Measurements from ENCODE around the gene ZFAND3.
A peak's percentile ranks its signal among the peaks of the same experiment; 100 is the strongest.
"Not testable (repeated sequence)": the region's sequence is repeated elsewhere in the genome, so short reads cannot be mapped to it uniquely, and the experiment has no call there.

ZFAND3 gene

DNA sequence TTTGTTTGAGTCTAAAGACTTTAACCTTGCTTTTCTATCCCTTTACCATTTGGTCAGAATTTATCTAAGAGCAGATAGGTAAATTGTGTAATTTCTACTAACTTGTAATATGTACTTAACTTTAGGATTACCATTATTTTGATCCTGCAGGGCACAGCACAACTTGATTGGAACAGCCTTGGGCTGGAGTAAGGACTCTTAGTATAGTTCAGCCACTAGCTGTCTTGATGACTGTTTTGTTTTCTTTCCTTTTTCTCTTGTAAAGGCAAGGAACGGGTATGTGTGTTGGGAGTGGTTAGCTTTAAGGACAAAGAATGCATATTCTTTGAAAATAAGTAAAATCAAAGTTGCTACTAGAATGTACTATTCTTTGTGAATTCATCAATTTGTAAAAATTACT, 203.2 kb downstream of the ZFAND3 start:
- DNase-seq (ENCODE audit: extremely low spot score, insufficient read length, low read depth): no peak
- no peak for FAIRE-seq

- no peak for DNase-seq (ENCODE audit: extremely low spot score, insufficient read length, low read depth)
- no peak for FAIRE-seq
These were observed 205.4 kb downstream of the ZFAND3 start for GRCh38 chr6:38024908-38025307.

GRCh38 chr6:38025451-38025850, 205.9 kb downstream of the ZFAND3 start:
- FAIRE-seq (no peak), DNase-seq (ENCODE audit: extremely low spot score, insufficient read length, low read depth) (no peak)

DNA sequence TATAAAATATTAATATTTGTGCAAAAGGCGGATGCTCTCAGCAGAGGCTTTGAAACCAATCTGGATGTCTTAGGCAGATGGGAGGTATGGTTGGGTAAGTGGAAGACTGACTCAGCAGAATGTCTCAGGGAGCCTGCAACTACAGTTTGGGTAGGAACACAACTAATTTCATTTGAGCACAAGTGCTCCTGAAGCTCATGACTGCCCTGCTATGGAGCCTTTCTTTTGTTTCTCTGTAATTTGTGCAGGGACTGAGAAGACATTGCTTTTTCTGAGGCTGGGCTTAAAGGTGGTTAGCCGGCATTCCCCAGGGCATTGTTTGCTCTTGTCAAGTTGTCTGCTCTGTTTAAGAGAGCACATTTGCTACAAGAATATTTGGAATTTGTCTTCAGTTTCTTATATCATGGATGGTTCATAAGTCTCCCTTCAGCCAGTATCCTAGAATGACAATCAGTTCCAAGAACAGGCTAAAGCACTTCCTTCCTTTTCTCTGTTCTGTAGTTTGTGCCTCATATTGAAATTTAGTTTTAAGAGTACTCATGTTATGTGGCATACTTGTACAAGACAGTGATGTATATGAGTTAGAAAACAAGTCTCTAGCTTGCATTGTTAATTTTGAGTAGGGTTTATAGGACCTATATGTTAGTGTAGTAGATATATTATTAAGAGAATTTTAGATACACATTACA, 208.3 kb downstream of the ZFAND3 start:
- FAIRE-seq (peak; percentile 38), DNase-seq (ENCODE audit: extremely low spot score, insufficient read length, low read depth) (no peak)

GRCh38 chr6:38030380-38030779, 210.9 kb downstream of the ZFAND3 start:
- DNase-seq (ENCODE audit: extremely low spot score, insufficient read length, low read depth) (no peak), FAIRE-seq (no peak)

DNA sequence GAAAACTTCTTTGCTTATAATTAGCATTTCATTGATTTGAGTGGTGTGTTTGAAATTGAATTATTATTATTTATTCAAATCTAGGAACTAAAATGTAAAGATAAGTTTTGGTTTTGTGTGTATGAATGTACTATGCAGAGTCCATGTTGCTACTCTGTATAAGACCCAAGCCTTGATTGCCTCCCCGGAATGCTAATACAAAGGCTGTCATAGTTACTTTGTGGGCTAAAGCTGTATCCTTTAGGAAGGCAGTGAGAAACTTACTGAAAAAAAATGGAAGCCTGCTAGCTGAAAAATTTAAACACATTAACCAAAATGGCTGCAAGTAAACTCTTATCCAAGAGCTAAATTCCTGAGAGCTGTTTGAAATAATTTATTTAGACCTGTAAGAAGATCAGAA, 213.3 kb downstream of the ZFAND3 start:
- FAIRE-seq: no peak
- DNase-seq (ENCODE audit: extremely low spot score, insufficient read length, low read depth): no peak

DNA sequence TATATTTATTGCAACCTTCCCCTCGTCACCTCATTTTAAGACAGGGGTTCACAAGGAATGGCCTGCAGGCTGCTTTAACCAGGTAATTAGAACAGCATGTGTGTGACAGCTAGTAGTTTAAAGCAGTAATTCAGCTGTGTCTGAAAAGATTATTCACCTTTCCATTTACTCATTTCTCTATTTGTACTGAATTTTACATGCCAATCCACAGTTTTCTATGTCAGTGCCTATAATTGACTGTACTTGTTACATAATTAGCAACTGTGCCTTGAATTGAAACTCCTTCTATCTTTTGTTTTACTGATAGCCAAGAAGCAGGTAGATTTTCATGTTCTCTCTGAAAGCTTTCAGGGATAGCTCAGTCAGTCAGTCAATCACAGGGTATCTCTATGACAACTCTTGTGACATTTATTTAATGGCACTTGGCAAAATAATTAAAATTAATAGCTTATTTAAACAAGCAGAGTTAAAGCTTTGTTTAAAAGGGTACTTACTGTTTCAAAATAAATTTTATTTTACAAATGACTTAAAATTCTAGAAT, 214.0 kb downstream of the ZFAND3 start:
- FAIRE-seq: no peak

GRCh38 chr6:38034274-38034914, 214.9 kb downstream of the ZFAND3 start:
- no peak for DNase-seq (ENCODE audit: extremely low spot score, insufficient read length, low read depth)
- FAIRE-seq: peak; percentile 59

More for the DNA sequence above, 214.0 kb downstream of the ZFAND3 start:
- no peak for DNase-seq (ENCODE audit: extremely low spot score, insufficient read length, low read depth)

- DNase-seq (ENCODE audit: extremely low spot score, insufficient read length, low read depth): no peak
- no peak for FAIRE-seq
These were observed 216.0 kb downstream of the ZFAND3 start for GRCh38 chr6:38035478-38035877.

- no peak for DNase-seq (ENCODE audit: extremely low spot score, insufficient read length, low read depth)
- FAIRE-seq: no peak
These were observed 220.0 kb downstream of the ZFAND3 start for GRCh38 chr6:38039502-38039901.

- no peak for DNase-seq (ENCODE audit: extremely low spot score, insufficient read length, low read depth)
- FAIRE-seq: no peak
These were observed 220.7 kb downstream of the ZFAND3 start for GRCh38 chr6:38040254-38040653.

DNA sequence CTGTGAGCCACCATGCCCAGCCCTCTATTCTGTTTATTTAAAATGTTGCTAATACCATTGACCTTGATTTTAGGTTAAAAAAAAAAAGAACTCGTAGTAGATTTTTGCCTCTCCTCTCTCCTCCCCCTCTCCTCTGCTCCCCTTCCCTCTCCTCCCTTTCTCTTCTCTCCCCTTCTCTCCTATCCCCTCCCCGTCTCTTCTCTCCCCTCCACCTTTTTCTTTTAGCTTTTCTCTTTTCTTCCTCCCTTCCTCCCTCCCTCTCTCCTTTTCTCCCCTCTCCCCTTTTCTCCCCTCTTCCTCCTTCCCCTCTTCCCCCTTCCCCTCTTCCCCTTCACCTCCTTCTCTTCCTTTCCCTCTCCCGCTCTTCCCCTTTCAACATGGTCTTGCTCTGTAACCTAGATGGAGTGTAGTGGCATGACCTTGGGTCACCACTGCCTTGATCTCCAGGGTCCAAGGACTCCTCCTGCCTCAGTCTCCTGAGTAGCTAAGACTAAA, 223.8 kb downstream of the ZFAND3 start:
- DNase-seq (ENCODE audit: extremely low spot score, insufficient read length, low read depth) (no peak), FAIRE-seq (no peak)

GRCh38 chr6:38045701-38046305, 226.3 kb downstream of the ZFAND3 start:
- FAIRE-seq (no peak), DNase-seq (ENCODE audit: extremely low spot score, insufficient read length, low read depth) (no peak)

DNA sequence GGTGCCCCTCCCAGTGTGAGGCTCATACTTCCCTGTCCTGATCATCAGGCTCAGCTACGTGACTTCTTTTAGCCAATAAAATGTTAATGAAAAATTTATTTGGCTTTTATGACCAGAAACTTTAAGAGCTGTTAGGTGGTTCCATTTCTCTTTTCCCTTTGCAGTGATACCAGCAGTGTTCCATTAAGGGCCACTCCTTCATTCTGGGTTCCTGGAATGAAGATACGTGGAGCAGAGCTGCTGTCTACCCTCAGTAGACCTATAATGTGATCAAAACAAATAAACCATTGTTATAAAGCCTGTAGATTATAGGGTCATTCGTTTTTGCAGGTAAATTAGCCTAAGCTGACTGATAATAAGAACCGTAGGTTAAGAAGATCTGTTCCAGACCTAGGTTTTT, 228.0 kb downstream of the ZFAND3 start:
- DNase-seq (ENCODE audit: extremely low spot score, insufficient read length, low read depth) (no peak), FAIRE-seq (no peak)

- FAIRE-seq; DNase-seq (ENCODE audit: extremely low spot score, insufficient read length, low read depth): not testable (repeated sequence)
These were observed 230.4 kb downstream of the ZFAND3 start for GRCh38 chr6:38049861-38050397.

- DNase-seq (ENCODE audit: extremely low spot score, insufficient read length, low read depth) (no peak), FAIRE-seq (no peak)
These were observed 232.4 kb downstream of the ZFAND3 start for GRCh38 chr6:38051819-38052434.

DNA sequence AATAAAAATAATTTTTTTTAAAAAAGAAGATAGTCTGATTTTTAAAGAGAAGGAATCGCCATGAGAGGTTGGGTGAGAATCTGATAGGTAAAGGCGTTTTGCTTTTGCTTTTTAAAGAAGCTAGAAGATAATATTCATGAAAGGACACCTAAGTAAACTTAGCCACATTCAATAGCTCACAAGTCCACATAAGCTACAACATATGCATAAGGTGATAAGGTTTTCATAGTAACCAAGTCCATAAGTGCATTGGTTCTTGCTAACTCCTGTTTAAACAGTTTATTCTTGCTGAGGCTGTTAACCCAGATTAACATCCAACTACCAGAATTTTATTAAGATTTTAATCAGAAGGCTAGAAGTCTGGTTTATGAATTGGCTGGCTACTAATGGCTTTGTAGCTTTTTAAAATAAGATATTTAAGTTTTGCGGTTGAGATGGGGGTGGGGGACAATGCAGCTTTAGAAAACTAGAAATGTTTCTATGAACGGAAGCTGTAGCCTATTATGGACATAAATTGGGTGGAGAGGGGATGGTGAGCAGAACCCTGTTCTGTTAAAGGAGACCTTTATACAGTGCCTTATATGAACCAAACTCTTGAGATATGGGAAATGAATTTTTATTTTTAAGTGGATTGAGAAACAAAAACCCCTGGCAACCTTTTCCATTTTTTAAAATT, 235.1 kb downstream of the ZFAND3 start:
- DNase-seq (ENCODE audit: extremely low spot score, insufficient read length, low read depth): no peak
- no peak for FAIRE-seq

DNA sequence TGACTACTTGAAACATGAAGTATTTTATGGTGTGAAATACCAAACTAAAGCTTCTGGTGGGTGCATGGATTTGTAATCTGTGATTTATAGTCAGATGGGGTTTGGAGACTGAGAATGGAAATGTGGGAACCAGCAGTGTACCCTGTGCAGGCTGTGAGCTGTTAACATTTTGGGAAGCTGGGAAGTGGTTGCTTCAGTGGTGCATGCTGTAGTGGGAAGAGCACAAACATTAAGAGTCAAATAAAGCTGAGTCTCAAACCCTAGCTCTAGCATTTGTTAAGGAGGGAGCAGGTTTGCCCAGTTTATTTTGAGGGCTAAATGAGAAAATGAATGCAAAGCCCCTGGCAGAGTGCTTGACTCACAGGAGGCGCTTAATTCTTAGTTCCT, 235.7 kb downstream of the ZFAND3 start:
- DNase-seq (ENCODE audit: extremely low spot score, insufficient read length, low read depth) (no peak), FAIRE-seq (no peak)

DNA sequence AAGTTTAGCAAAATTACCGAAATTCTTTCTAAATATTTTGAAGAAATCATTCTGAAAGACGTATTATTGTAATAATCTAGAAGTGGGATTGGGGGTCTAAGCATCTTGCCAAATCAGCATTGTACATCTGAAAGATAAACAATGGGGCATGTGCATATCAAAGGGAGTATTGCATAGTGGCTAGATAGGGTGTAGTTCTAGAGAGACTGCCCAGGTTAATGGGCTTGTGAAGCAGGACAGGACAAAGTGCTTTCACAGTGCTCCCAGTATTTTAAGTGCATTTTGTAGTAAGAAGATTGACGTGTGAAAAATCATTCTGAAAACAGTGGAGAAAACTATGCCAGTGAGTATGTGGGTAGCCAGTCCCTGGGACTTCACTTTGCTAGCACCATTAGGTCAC, 236.8 kb downstream of the ZFAND3 start:
- DNase-seq (ENCODE audit: extremely low spot score, insufficient read length, low read depth) (no peak), FAIRE-seq (no peak)

DNA sequence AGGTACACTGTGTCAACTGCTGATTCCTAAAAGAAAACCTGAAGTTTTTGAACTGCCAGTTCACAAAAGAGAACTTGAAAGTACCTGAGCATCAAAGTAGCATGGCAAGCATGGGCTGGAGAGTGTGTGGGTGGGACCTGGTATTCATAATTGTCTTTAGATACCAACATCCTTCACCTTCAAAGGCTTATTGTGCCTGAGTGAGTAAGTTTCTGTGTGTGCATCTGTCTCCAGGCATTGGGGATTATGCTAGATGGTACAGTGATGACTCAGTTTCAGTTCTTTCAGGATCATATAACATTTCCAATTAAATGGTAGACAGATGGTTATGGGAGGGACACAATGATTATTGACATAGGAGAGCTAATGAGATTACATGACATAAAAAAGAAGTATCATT, 238.5 kb downstream of the ZFAND3 start:
- DNase-seq (ENCODE audit: extremely low spot score, insufficient read length, low read depth) (no peak), FAIRE-seq (peak; percentile 29)

Measured in GM18507 (cell line).